ENCODE measurements around the gene EPS15. TPM values are rescaled to one million over a fixed set of nuclear protein-coding genes. Genes with fewer than 3 reads are reported as not detected.

EPS15 gene
- total RNA-seq, 1 donor from 2014 or later, result 139 TPM

- H3K27ac Mint-ChIP-seq (ENCODE audit: unreplicated experiment), result no peak overlapping the region
- H3K4me1 Mint-ChIP-seq (ENCODE audit: low read depth, unreplicated experiment), result peaks cover 13% of the 10 kb centered on the region
- no peaks in the 10 kb centered on the region for H3K27me3 Mint-ChIP-seq (ENCODE audit: unreplicated experiment)
- no peak for DNase-seq
- H3K4me3 Mint-ChIP-seq (ENCODE audit: unreplicated experiment), result no peak overlapping the region
- no peaks in the 10 kb centered on the region for H3K9me3 Mint-ChIP-seq (ENCODE audit: unreplicated experiment)
- peaks cover 7% of the 10 kb centered on the region for H3K36me3 Mint-ChIP-seq (ENCODE audit: unreplicated experiment)
- no peak for TF ChIP-seq CTCF (IDR thresholded peaks at IDR 0.05; ENCODE audit: partially characterized antibody, unreplicated experiment)
Measured at GRCh38 chr1:51520700-51521248, 1.7 kb upstream of the EPS15 start.

- Mint-ChIP-seq H3K4me3 (ENCODE audit: unreplicated experiment) (peak overlapping the region; percentile 57), H3K36me3 (ENCODE audit: unreplicated experiment) (peaks cover 7% of the 10 kb centered on the region), H3K27ac (ENCODE audit: unreplicated experiment) (peak overlapping the region; percentile 29), H3K27me3 (ENCODE audit: unreplicated experiment) (peaks cover 1% of the 10 kb centered on the region), H3K9me3 (ENCODE audit: unreplicated experiment) (no peaks in the 10 kb centered on the region), H3K4me1 (ENCODE audit: low read depth, unreplicated experiment) (peaks cover 16% of the 10 kb centered on the region)
- TF ChIP-seq CTCF (IDR thresholded peaks at IDR 0.05; ENCODE audit: partially characterized antibody, unreplicated experiment), result no peak
- no peak for DNase-seq
Measured at GRCh38 chr1:51519865-51520699, 1.0 kb upstream of the EPS15 start.

GRCh38 chr1:51518586-51519047 lies 449 bp downstream of the EPS15 start:
- peaks cover 21% of the 10 kb centered on the region for H3K4me1 Mint-ChIP-seq (ENCODE audit: low read depth, unreplicated experiment)
- no peak for DNase-seq
- H3K27ac Mint-ChIP-seq (ENCODE audit: unreplicated experiment), result peak overlapping the region; percentile 13
- peaks cover 1% of the 10 kb centered on the region for H3K27me3 Mint-ChIP-seq (ENCODE audit: unreplicated experiment)
- peak overlapping the region; percentile 95 for H3K4me3 Mint-ChIP-seq (ENCODE audit: unreplicated experiment)
- peaks cover 7% of the 10 kb centered on the region for H3K36me3 Mint-ChIP-seq (ENCODE audit: unreplicated experiment)
- no peaks in the 10 kb centered on the region for H3K9me3 Mint-ChIP-seq (ENCODE audit: unreplicated experiment)
- no peak for TF ChIP-seq CTCF (IDR thresholded peaks at IDR 0.05; ENCODE audit: partially characterized antibody, unreplicated experiment)

- Mint-ChIP-seq H3K9me3 (ENCODE audit: unreplicated experiment) (no peaks in the 10 kb centered on the region), H3K4me3 (ENCODE audit: unreplicated experiment) (peak overlapping the region; percentile 95), H3K4me1 (ENCODE audit: low read depth, unreplicated experiment) (peaks cover 21% of the 10 kb centered on the region), H3K27ac (ENCODE audit: unreplicated experiment) (peak overlapping the region; percentile 13), H3K27me3 (ENCODE audit: unreplicated experiment) (peaks cover 1% of the 10 kb centered on the region), H3K36me3 (ENCODE audit: unreplicated experiment) (peaks cover 7% of the 10 kb centered on the region)
- DNase-seq, result peak; percentile 27
- no peak for TF ChIP-seq CTCF (IDR thresholded peaks at IDR 0.05; ENCODE audit: partially characterized antibody, unreplicated experiment)
Measured at GRCh38 chr1:51518033-51518585, 957 bp downstream of the EPS15 start.

Measured in glutamatergic neuron (in vitro differentiated cells).